ENCODE measurements around the gene ONECUT3. TPM values are rescaled to one million over a fixed set of nuclear protein-coding genes. Genes with fewer than 3 reads are reported as not detected.

The ONECUT3 gene
- total and polyA plus RNA-seq, 9 of the 15 experiments (the other 6 are each of a cell fraction or from before 2014, with no cell fraction given), result not detected

GRCh38 chr19:1746401-1747284, 6.7 kb upstream of the ONECUT3 start (continued):
- TF ChIP-seq SMARCA5 (IDR thresholded peaks at IDR 0.05), result 0 out of 2 replicates have a peak, but pooled peaks have one; percentile 57
- no peak for TF ChIP-seq GTF2A2 (tag; IDR thresholded peaks at IDR 0.05)
- TF ChIP-seq BRD9 (IDR thresholded peaks at IDR 0.05; ENCODE audit: low read depth, partially characterized antibody), result no peak
- no peak for TF ChIP-seq ARHGAP35 (IDR thresholded peaks at IDR 0.05; ENCODE audit: partially characterized antibody)

DNA sequence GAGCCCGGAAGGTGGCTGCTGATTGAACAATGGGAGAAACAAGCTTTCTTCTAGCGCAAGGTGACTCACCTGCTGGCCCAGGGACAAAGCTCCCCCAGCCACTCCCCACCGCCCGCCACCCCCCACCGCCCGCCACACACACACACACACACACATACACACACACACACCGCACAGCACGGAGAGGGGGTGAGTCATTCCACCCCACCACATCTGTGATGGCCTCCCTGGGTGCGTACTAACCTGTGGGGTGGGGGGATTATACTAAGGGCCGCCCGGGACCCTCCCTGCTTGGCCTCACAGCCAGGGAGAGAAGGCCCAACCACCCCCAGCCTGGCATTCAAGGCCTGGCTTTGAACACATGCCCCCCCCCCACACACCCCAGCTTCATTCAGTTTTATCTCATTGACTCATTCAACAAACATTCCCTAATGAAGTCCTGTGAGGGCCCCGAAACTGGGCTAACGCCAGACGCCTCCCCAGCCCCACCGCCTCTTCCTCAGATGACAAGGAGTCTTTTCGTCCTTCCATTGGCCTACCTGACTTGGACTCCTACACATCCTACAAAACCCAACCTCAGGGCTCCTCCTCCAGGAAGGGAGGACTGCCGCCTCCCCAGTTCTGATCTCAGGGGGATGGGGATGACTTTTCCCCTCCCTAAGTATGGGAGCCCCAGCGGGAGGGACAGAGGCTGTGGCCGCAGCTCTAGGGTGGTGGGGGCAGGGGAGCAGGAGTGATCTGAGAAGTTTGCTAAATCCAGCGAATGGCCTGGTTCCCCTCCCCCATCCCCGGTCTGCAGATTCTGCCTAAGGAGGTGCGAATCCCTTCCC, 5.8 kb upstream of the ONECUT3 start:
- peaks cover 0 to 1% of the 10 kb centered on the region in 2 experiments; a peak in 1 of 5 replicates for H3K27me3 ChIP-seq (ENCODE audit: control insufficient read depth in 2 of 2, insufficient read depth in 2 of 2, low read length in 2 of 2)
- CTCF ChIA-PET (ENCODE audit: low intra/inter-chr PET ratio), result no interaction called here
- H2AFZ ChIP-seq (ENCODE audit: low read depth, low read length), result peak overlapping the region; percentile 78
- TF ChIP-seq WHSC1 (IDR thresholded peaks at IDR 0.05; ENCODE audit: low read length), result no peak
- no peak for TF ChIP-seq CHD4 (IDR thresholded peaks at IDR 0.05; ENCODE audit: insufficient read depth, insufficient replicate concordance, low read depth, low read length, poor library complexity, severe bottlenecking)
- TF ChIP-seq BRF1 (IDR thresholded peaks at IDR 0.05; ENCODE audit: borderline replicate concordance, extremely low read depth, insufficient read length), result no peak
- peak; percentile 80 for TF ChIP-seq SMARCA4 (IDR thresholded peaks at IDR 0.05)
- no peak for TF ChIP-seq ZNF212 (CRISPR knock-in tag; IDR thresholded peaks at IDR 0.05)
- TF ChIP-seq SMC3 (conservative IDR thresholded peaks at IDR 0.05; ENCODE audit: insufficient read depth, low read depth, low read length), result no peak
- no peak for TF ChIP-seq TEAD2 (tag; IDR thresholded peaks at IDR 0.05)
- no peak for TF ChIP-seq SIX5 (IDR thresholded peaks at IDR 0.05; ENCODE audit: borderline replicate concordance in 1 of 2, insufficient read depth in 1 of 2, low read depth in 1 of 2, low read length in 2 of 2)
- no peak for TF ChIP-seq SIRT6 (IDR thresholded peaks at IDR 0.05; ENCODE audit: low read depth, low read length)
- TF ChIP-seq ESRRB (CRISPR knock-in tag; IDR thresholded peaks at IDR 0.05; ENCODE audit: borderline replicate concordance), result no peak
- 0 out of 2 replicates have a peak, but pooled peaks have one; percentile 3 for TF ChIP-seq SMARCA5 (IDR thresholded peaks at IDR 0.05)
- no peak for TF ChIP-seq RAD21 (CRISPR knock-in tag; conservative IDR thresholded peaks at IDR 0.05 in 1 of 2, IDR thresholded peaks at IDR 0.05 in 1 of 2)
- TF ChIP-seq CHCHD3 (CRISPR knock-in tag; IDR thresholded peaks at IDR 0.05), result no peak
- TF ChIP-seq ADNP (tag; IDR thresholded peaks at IDR 0.05), result peak; percentile 8; the same call in 1 of the 2 replicates
- peak in 1 of 2 experiments; percentile 17; a peak in 2 of 4 replicates for TF ChIP-seq NONO (IDR thresholded peaks at IDR 0.05; ENCODE audit: low read depth in 2 of 2, low read length in 1 of 2)

More for the DNA sequence above, 5.8 kb upstream of the ONECUT3 start:
- Histone ChIP-seq H3K9ac (ENCODE audit: insufficient read depth in 1 of 2, low read depth in 2 of 2, low read length in 2 of 2) (peak overlapping the region; percentile 76 to 97), H3K9me3 (replicated peaks; ENCODE audit: control insufficient read depth, insufficient read depth, low read depth, low read length) (no peaks in the 10 kb centered on the region), H3K27ac (ENCODE audit: extremely low read depth, low read depth, low read length) (peak overlapping the region; percentile 90), H3K36me3 (ENCODE audit: control insufficient read depth, insufficient read depth, low read length) (no peaks in the 10 kb centered on the region), H3K4me1 (replicated peaks in 1 of 2; ENCODE audit: control insufficient read depth in 2 of 2, insufficient read depth in 2 of 2, low read length in 2 of 2) (peaks cover 24 to 73% of the 10 kb centered on the region in 2 experiments), H3K79me2 (ENCODE audit: control insufficient read depth, insufficient read depth, low read length) (no peaks in the 10 kb centered on the region), H3K9me1 (ENCODE audit: control insufficient read depth, insufficient read depth, low read length) (no peaks in the 10 kb centered on the region), H4K20me1 (replicated peaks; ENCODE audit: control insufficient read depth, insufficient read depth, low read length) (no peaks in the 10 kb centered on the region), H3K4me3 (peak overlapping the region; percentile 40), H3K4me2 (ENCODE audit: insufficient read depth, low read length) (peak overlapping the region; percentile 84)
- WGBS (ENCODE audit: insufficient coverage, low coverage, missing lambda C conversion rate), result 1% methylated on average over 16 of the region's 22 CpGs
- POLR2A ChIA-PET, result interaction anchor here (0.5 to 1.2 kb wide), 5 partner anchors 16 to 651 kb away, joined by 3 to 6 read pairs (median 3); no protein-coding TSS in a partner anchor
- FAIRE-seq (peak; percentile 100), DNase-seq (ENCODE audit: extremely low read depth in 1 of 4, low spot score in 3 of 4) (peak; percentile 91 to 95 (median 92)), ATAC-seq (peak; percentile 83)
- no TSS peak for BruUV-seq (replicated peaks)
- in situ Hi-C loops (cut with MboI) (no loop called here), intact Hi-C loops (cut with micrococcal nuclease) (no loop called here)
